SK-N-MC (cell line): ENCODE data around the gene B3GNT8.

Experiments
- EZH2 ChIP-seq: fragments of 200-600 bp; sonication (generic); IDR thresholded peaks from one replicate; pipeline ENCODE4 v1.6.1; 2017; ENCODE audit warnings: antibody characterized with exemption
- FOXP2 ChIP-seq: optimal IDR thresholded peaks from 2 replicates; pipeline ENCODE3; 2011; ENCODE audit warnings: mild to moderate bottlenecking, moderate library complexity; ENCODE audit not compliant: insufficient read depth; ENCODE audit errors: extremely low read length, control extremely low read depth
- POLR2AphosphoS5 ChIP-seq: IDR thresholded peaks from 2 replicates; pipeline ENCODE4 v1.6.1; 2012; ENCODE audit warnings: mild to moderate bottlenecking, low read depth, low read length, borderline replicate concordance

DNA sequence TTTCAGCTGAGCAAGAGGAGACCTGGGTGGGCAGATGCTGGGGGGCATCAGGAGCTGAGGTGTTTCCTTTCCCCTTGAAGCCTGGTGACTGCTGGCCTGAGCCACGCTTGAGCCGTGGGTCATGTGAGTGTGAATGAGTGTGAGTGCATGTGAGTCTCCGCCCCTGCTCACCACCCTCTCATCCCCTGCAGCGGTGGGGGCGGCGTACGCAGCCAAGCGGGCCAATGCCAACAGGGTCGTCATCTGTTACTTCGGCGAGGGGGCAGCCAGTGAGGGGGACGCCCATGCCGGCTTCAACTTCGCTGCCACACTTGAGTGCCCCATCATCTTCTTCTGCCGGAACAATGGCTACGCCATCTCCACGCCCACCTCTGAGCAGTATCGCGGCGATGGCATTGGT is 5.2 kb downstream of the B3GNT8 start:
- TF ChIP-seq POLR2AphosphoS5 (no peak), EZH2 (no peak), FOXP2 (no peak)
